Right lobe of liver (tissue), 4 donors: ENCODE results near the gene SIX5.

Experiments
- CTCF ChIP-seq, 4 donors: fragments of 200-600 bp in 3 of 4; fragments of 450-650 bp in 1 of 4; IDR thresholded peaks; one replicate each; pipeline versions ENCODE4 v1.5.1 to v1.8.0; 2016 to 2022; ENCODE audit warnings: antibody characterized with exemption in 4 of 4, mild to moderate bottlenecking in 2 of 4
- POLR2A ChIP-seq: fragments of 450-650 bp; IDR thresholded peaks from one replicate; pipeline ENCODE4 v1.6.1; 2017; ENCODE audit warnings: antibody characterized with exemption, mild to moderate bottlenecking
- donor health status: DM: no; HTN: no; CAD: no.
- donor health status: DM: no; HTN: no; CAD: no.
- donor health status: DM: no; HTN: yes; CAD: no.

- TF ChIP-seq CTCF (IDR thresholded peaks at IDR 0.05) (no peak), POLR2A (no peak)
Observed at GRCh38 chr19:45766869-45767346, 2.1 kb downstream of the SIX5 start.
